GM12865 (cell line): Measurements from ENCODE around the gene LRP8.

Experiments used
- DNase-seq: peaks from one replicate; pipeline ENCODE4 v3.0.0; 2010; ENCODE audit warnings: low read depth
- H3K4me3 ChIP-seq: 2 replicates; pipeline ENCODE4 v1.5.1; 2011; ENCODE audit warnings: mild to moderate bottlenecking, low read depth, low read length, control low read depth
- CTCF ChIP-seq: IDR thresholded peaks from 2 replicates; pipeline ENCODE4 v1.5.1; 2011; ENCODE audit warnings: low read length, control low read depth, low read depth, inconsistent platforms; ENCODE audit not compliant: insufficient read depth; ENCODE audit errors: missing control alignments

LRP8 gene

GRCh38 chr1:53317646-53318539 lies 10.0 kb downstream of the LRP8 start:
- no peak overlapping the region for H3K4me3 ChIP-seq
- DNase-seq = no peak
- TF ChIP-seq CTCF = no peak

GRCh38 chr1:53316766-53317581 lies 10.9 kb downstream of the LRP8 start:
- no peak for TF ChIP-seq CTCF
- no peak overlapping the region for H3K4me3 ChIP-seq
- DNase-seq = no peak

DNA sequence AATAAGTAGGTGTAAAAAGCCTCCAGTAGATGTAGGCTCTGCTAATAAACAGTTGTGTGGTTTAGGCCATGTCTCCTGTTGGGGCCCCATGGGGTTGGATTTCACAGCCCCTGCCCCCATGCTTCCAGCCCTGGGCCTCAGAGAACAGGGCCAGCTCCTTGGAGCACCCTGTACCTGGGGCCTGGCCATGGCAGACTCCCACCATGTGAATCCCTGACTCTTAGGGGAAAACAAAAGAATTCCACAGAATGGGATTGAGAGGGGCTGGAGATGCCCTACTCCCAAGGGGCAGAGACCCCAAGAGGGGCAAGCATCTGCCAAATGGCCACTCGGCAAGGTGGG lies 11.5 kb downstream of the LRP8 start:
- DNase-seq = no peak
- H3K4me3 ChIP-seq = no peak overlapping the region
- TF ChIP-seq CTCF = no peak

GRCh38 chr1:53315456-53316423 lies 12.1 kb downstream of the LRP8 start:
- H3K4me3 ChIP-seq = no peak overlapping the region
- no peak for DNase-seq
- no peak for TF ChIP-seq CTCF

GRCh38 chr1:53315046-53315445 lies 12.8 kb downstream of the LRP8 start:
- no peak for TF ChIP-seq CTCF
- no peak overlapping the region for H3K4me3 ChIP-seq
- DNase-seq = no peak

GRCh38 chr1:53314606-53315005 lies 13.3 kb downstream of the LRP8 start:
- H3K4me3 ChIP-seq = no peak overlapping the region
- DNase-seq = no peak
- TF ChIP-seq CTCF = no peak
